K562 (cell line): ENCODE results near the gene KCTD18. TPM values are rescaled to one million over a fixed set of nuclear protein-coding genes. Genes with fewer than 3 reads are reported as not detected.

Experiments used
- DIDO1 ChIP-seq: fragments of 450-650 bp; IDR thresholded peaks from 2 replicates; pipeline ENCODE4 v1.6.1; 2016; ENCODE audit warnings: low read depth, missing biosample characterization, missing genetic modification characterization
- ETV5 ChIP-seq: sonication (generic); formaldehyde crosslinking; IDR thresholded peaks from 2 replicates; pipeline ENCODE4 v1.4.0; 2020; ENCODE audit warnings: low read depth, mild to moderate bottlenecking, missing genetic modification reagents
- IFI16 ChIP-seq: fragments of 250-450 bp; sonication (Bioruptor Pico); IDR thresholded peaks from 2 replicates; pipeline ENCODE4 v2.1.2; 2022; ENCODE audit warnings: mild to moderate bottlenecking, inconsistent platforms
- MCM3 ChIP-seq: fragments of 450-650 bp; IDR thresholded peaks from 2 replicates; pipeline ENCODE4 v1.6.1; 2016
- MEIS2 ChIP-seq: fragments of 450-650 bp; IDR thresholded peaks from 2 replicates; pipeline ENCODE4 v1.6.1; 2014; ENCODE audit warnings: mild to moderate bottlenecking; ENCODE audit not compliant: partially characterized antibody
- RBM39 ChIP-seq: fragments of 200-400 bp; formaldehyde crosslinking; optimal IDR thresholded peaks from 2 replicates; pipeline ENCODE3; 2018; ENCODE audit warnings: low read depth, low read length
- RHOXF2B ChIP-seq: fragments of 250-450 bp; sonication (Bioruptor Pico); conservative IDR thresholded peaks from 2 replicates; pipeline ENCODE4 v1.5.1; 2021
- RREB1 ChIP-seq: fragments of 250-450 bp; sonication (Bioruptor Pico); IDR thresholded peaks from 2 replicates; pipeline ENCODE4 v1.4.0; 2020
- SAP30 ChIP-seq: fragments of 200-600 bp; sonication (generic); IDR thresholded peaks from 2 replicates; pipeline ENCODE4 v1.6.1; 2012; ENCODE audit warnings: borderline replicate concordance, low read depth, mild to moderate bottlenecking, moderate library complexity, low read length, control low read depth, inconsistent platforms; ENCODE audit not compliant: insufficient read depth, poor library complexity, severe bottlenecking
- STAT5A ChIP-seq: IDR thresholded peaks from 2 replicates; pipeline ENCODE4 v1.6.1; 2012; ENCODE audit warnings: low read length, inconsistent platforms, borderline replicate concordance
- ZNF146 ChIP-seq: IDR thresholded peaks from one replicate; pipeline ENCODE4 v1.6.1; 2018; ENCODE audit warnings: missing compliant biosample characterization; ENCODE audit not compliant: unreplicated experiment
- polyA plus RNA-seq, 8 experiments: library from polyadenylated mRNA; depleted of rRNA in 4 of 8; stranded (reverse) in 5 of 8; unstranded in 3 of 8; fragments of >200 nt; fragmentation: Nextera tagmentation in 2 of 8; fragmentation: Illumina TruSeq in 1 of 8; extraction: Ambion mirVana in 2 of 8; extraction: Trizol in 1 of 8; gene quantifications; 2 replicates each; pipeline versions ENCODE4 v1.2.1 to v1.2.3, GENCODE V29; 2011 to 2014; ENCODE audit warnings: inconsistent platforms in 1 of 8, missing spikeins in 1 of 8
- total RNA-seq, 7 experiments: library from RNA; depleted of rRNA in 6 of 7; stranded (reverse); fragments of >200 nt in 6 of 7; fragmentation: Illumina TruSeq in 2 of 7; extraction: Trizol in 2 of 7; gene quantifications; 2 replicates each; pipeline versions ENCODE4 v1.2.1 to v1.2.3, GENCODE V29; 2011 to 2021; ENCODE audit warnings: low replicate concordance in 1 of 7
- TF ChIP-seq, protein P1 (sequence below): sonication (generic); formaldehyde crosslinking; IDR thresholded peaks from 2 replicates; pipeline ENCODE4 v1.8.0; 2022; ENCODE audit warnings: mild to moderate bottlenecking, missing genetic modification reagents
- TF ChIP-seq, protein P2 (sequence below): IDR thresholded peaks from 2 replicates; pipeline ENCODE4 v1.6.1; 2012; ENCODE audit warnings: low read depth, low read length, improper control_type of control experiment, borderline replicate concordance

KCTD18 gene
- total and polyA plus RNA-seq, 9 of the 15 experiments (the other 6 are each of a cell fraction or from before 2014, with no cell fraction given), result 0.39 to 5.4 (median 3.8) TPM

DNA sequence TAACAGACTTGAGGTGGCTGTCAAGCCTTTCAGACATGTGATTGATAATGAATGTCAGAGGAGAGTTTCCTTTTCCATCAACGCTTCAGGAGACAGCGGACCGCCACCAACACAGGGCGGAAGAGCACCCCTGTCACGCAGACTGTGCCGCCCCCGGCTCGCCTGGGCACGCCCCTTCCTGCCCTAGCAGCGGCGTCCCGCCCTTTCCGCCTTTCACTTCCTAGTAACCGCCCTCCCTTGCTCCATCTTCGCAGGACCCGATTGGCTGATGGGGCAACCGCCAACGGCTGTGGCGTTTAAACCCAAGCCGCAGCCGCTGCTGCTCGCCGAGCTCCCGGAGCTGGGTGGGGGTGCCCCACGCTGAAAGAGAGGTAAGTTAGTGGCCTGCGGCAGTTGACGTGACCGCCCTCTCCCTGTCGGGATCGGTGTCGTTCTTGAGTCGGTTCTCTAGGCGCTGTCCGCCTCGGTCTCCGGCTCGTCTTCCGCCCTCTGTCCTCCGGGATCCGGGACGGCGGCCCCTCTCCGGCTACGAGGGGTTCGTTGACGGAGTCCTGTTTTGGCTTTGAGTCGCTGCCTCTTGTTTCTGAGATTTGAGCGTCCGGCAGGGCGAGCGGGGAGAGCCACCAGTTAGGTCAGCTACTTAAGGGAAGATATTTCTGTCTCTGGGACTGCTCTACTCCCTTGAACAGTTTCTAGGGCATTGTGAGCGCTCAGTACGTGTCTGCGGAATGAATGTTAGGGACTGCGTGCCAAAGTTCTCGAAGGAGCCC is 16.2 kb upstream of the KCTD18 start, which contains the start of gene SGO2 (continued):
- TF ChIP-seq, protein P1, sequence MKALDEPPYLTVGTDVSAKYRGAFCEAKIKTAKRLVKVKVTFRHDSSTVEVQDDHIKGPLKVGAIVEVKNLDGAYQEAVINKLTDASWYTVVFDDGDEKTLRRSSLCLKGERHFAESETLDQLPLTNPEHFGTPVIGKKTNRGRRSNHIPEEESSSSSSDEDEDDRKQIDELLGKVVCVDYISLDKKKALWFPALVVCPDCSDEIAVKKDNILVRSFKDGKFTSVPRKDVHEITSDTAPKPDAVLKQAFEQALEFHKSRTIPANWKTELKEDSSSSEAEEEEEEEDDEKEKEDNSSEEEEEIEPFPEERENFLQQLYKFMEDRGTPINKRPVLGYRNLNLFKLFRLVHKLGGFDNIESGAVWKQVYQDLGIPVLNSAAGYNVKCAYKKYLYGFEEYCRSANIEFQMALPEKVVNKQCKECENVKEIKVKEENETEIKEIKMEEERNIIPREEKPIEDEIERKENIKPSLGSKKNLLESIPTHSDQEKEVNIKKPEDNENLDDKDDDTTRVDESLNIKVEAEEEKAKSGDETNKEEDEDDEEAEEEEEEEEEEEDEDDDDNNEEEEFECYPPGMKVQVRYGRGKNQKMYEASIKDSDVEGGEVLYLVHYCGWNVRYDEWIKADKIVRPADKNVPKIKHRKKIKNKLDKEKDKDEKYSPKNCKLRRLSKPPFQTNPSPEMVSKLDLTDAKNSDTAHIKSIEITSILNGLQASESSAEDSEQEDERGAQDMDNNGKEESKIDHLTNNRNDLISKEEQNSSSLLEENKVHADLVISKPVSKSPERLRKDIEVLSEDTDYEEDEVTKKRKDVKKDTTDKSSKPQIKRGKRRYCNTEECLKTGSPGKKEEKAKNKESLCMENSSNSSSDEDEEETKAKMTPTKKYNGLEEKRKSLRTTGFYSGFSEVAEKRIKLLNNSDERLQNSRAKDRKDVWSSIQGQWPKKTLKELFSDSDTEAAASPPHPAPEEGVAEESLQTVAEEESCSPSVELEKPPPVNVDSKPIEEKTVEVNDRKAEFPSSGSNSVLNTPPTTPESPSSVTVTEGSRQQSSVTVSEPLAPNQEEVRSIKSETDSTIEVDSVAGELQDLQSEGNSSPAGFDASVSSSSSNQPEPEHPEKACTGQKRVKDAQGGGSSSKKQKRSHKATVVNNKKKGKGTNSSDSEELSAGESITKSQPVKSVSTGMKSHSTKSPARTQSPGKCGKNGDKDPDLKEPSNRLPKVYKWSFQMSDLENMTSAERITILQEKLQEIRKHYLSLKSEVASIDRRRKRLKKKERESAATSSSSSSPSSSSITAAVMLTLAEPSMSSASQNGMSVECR (CRISPR knock-in tag), result peak; percentile 82
- TF ChIP-seq MCM3, result no peak
- peak; percentile 56; the same call in 1 of the 2 replicates for TF ChIP-seq ETV5 (CRISPR knock-in tag)
- TF ChIP-seq RBM39, result no peak
- TF ChIP-seq, protein P2, sequence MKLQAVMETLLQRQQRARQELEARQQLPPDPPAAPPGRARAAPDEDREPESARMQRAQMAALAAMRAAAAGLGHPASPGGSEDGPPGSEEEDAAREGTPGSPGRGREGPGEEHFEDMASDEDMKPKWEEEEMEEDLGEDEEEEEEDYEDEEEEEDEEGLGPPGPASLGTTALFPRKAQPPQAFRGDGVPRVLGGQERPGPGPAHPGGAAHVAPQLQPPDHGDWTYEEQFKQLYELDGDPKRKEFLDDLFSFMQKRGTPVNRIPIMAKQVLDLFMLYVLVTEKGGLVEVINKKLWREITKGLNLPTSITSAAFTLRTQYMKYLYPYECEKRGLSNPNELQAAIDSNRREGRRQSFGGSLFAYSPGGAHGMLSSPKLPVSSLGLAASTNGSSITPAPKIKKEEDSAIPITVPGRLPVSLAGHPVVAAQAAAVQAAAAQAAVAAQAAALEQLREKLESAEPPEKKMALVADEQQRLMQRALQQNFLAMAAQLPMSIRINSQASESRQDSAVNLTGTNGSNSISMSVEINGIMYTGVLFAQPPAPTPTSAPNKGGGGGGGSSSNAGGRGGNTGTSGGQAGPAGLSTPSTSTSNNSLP, result no peak
- peak; percentile 94 for TF ChIP-seq MEIS2
- no peak for TF ChIP-seq ZNF146
- no peak for TF ChIP-seq IFI16 (CRISPR knock-in tag)
- no peak for TF ChIP-seq RREB1 (CRISPR knock-in tag)
- TF ChIP-seq RHOXF2B (CRISPR knock-in tag), result no peak
- no peak for TF ChIP-seq DIDO1 (tag)
- TF ChIP-seq STAT5A, result no peak
- peak; percentile 96 for TF ChIP-seq SAP30
